Mammary epithelial cell (primary cell): Measurements from ENCODE around the gene EXD3.

Experiments
- EZH2 ChIP-seq: IDR thresholded peaks from 2 replicates; pipeline ENCODE4 v1.6.1; 2012; ENCODE audit warnings: low read length, inconsistent platforms, borderline replicate concordance
- TF ChIP-seq, protein P1 (sequence below), 2 donors: IDR thresholded peaks in 1 of 2; conservative IDR thresholded peaks in 1 of 2; 2 replicates each; pipeline ENCODE4 v1.5.1; 2011 to 2012; ENCODE audit warnings: inconsistent platforms in 2 of 2, low read length in 2 of 2, mild to moderate bottlenecking in 2 of 2, control low read depth in 1 of 2, low read depth in 1 of 2; ENCODE audit not compliant: insufficient read depth in 1 of 2; ENCODE audit errors: extremely low read depth in 1 of 2

DNA sequence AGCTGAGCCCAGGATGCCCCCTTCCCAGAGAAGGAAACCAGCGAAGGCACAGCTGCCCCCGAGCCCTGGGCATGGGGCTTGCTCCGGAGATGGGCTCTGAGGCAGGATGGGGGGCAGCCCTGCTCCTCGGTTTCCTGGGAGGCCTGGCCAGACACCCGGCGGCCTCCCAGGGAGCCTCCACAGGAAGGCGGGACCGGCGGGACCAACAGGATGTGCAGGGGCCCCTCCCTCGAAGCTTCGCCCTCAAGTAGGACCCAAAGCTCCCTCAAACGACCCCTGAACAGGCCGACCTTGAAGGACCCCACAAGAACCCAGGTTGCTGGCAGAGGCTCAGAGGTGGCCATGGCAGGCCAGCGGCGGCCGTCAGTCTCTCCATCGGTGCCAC is 11.7 kb downstream of the EXD3 start:
- TF ChIP-seq, protein P1, sequence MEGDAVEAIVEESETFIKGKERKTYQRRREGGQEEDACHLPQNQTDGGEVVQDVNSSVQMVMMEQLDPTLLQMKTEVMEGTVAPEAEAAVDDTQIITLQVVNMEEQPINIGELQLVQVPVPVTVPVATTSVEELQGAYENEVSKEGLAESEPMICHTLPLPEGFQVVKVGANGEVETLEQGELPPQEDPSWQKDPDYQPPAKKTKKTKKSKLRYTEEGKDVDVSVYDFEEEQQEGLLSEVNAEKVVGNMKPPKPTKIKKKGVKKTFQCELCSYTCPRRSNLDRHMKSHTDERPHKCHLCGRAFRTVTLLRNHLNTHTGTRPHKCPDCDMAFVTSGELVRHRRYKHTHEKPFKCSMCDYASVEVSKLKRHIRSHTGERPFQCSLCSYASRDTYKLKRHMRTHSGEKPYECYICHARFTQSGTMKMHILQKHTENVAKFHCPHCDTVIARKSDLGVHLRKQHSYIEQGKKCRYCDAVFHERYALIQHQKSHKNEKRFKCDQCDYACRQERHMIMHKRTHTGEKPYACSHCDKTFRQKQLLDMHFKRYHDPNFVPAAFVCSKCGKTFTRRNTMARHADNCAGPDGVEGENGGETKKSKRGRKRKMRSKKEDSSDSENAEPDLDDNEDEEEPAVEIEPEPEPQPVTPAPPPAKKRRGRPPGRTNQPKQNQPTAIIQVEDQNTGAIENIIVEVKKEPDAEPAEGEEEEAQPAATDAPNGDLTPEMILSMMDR (conservative IDR thresholded peaks at IDR 0.05 in 1 of 2, IDR thresholded peaks at IDR 0.05 in 1 of 2; ENCODE audit: extremely low read depth in 1 of 2, insufficient read depth in 1 of 2, low read depth in 1 of 2, low read length in 2 of 2), result no peak
- TF ChIP-seq EZH2, result no peak
